NCI-H146 treated with DMSO at 0.1 percent for 48 hours (cell line): Measurements from ENCODE around the gene SFT2D1.

Experiments
- DNase-seq: peaks from one replicate; lab custom pipeline; 2025; ENCODE audit not compliant: unreplicated experiment; lab: John Stamatoyannopoulos, UW

The SFT2D1 gene

DNA sequence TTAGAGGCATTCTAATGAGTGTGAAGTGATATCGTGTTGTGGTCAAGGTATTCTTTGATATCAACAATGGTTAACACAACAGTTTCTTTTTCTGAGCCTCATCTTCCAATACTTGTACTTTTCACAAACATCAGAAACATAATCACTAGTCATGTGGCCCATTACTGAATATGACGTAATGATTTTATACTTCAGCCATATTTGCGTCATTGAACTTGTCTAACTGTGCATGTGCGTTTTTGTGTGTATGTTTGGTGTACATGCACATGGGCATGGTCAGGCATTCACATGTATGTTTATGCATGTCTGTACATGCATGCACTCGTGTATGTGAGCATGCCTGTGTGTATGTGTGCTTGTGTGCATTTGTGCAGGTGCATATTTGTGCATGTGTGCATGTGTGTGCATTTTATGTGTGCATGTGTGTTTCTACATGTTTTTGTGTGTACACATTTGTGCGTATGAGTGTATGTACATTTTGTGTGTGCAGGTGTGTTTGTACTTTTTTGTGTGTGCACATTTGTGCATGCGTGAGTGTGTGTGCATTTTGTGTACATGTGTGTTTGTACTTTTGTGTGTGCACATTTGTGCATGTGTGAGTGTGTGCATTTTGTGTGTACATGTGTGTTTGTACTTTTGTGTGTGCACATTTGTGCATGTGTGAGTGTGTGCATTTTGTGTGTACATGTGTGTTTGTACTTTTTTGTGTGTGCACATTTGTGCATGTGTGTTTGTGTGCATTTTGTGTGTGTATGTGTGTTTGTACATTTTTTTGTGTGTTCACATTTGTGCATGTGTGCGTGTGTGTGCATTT lies 63.6 kb downstream of the SFT2D1 start:
- no peak for DNase-seq

DNA sequence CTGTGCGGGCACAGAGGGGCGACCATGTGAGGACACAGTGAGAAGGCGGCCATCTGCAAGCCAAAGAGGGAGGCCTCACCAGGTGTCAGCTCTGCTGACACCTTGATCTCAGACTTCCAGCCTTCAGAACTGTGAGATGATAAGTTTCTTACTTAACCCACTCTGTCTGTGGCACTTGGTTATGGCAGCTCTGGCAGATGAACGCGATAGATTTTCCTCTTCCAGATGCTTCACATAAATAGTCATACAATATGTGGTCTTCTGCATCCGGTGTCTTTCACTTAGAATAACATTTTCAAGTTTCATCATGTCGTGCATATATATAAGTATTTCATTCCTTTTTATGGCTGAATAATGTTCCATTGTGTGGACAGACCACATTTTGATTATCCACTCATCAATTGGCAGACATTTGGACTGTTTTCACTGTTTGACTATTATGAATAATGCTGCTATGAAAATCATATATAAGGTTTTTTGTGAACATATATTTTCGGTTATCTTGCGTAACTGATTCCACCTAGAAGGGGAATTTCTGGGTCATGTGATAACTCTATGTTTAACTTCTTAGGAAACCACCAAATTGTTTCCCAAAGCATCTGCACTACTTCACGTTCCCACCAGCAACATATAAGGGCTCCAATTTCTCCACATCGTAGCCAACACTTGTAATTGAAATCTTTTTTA lies 64.3 kb downstream of the SFT2D1 start:
- DNase-seq, result no peak

DNA sequence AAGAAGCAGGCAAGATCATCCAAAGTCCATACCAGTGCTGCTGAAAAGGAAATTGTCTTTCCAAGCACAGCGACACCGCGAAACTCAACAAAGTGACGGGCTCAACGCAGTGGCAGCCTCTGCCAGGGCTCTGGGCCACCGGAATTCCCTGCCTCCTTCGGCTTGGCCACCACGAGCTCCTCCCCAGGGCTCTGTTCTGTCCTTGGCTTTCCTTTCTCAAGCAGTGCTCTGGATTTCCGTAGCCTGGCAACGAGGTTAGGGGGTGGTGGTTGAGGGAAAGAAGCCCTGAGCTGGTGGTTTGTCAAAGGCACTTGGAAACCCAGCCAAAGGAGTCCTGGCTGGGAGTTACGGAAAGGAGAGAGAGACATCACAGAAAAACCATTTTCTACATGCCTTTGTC lies 65.3 kb downstream of the SFT2D1 start:
- DNase-seq, result no peak

GRCh38 chr6:166275714-166276166 lies 66.6 kb downstream of the SFT2D1 start:
- peak; percentile 49 for DNase-seq

GRCh38 chr6:166274739-166275370 lies 67.5 kb downstream of the SFT2D1 start:
- no peak for DNase-seq

- no peak for DNase-seq
Observed at GRCh38 chr6:166274163-166274562, 68.2 kb downstream of the SFT2D1 start.

GRCh38 chr6:166271376-166271765 lies 71.0 kb downstream of the SFT2D1 start:
- no peak for DNase-seq

- DNase-seq, result no peak
Observed at GRCh38 chr6:166270706-166271375, 71.5 kb downstream of the SFT2D1 start.
